NCI-H2196 (cell line): ENCODE results near the gene AKAP3.

ENCODE experiments used
- DNase-seq: peaks from one replicate; lab custom pipeline; 2025; ENCODE audit not compliant: unreplicated experiment; lab: John Stamatoyannopoulos, UW

Gene AKAP3

DNA sequence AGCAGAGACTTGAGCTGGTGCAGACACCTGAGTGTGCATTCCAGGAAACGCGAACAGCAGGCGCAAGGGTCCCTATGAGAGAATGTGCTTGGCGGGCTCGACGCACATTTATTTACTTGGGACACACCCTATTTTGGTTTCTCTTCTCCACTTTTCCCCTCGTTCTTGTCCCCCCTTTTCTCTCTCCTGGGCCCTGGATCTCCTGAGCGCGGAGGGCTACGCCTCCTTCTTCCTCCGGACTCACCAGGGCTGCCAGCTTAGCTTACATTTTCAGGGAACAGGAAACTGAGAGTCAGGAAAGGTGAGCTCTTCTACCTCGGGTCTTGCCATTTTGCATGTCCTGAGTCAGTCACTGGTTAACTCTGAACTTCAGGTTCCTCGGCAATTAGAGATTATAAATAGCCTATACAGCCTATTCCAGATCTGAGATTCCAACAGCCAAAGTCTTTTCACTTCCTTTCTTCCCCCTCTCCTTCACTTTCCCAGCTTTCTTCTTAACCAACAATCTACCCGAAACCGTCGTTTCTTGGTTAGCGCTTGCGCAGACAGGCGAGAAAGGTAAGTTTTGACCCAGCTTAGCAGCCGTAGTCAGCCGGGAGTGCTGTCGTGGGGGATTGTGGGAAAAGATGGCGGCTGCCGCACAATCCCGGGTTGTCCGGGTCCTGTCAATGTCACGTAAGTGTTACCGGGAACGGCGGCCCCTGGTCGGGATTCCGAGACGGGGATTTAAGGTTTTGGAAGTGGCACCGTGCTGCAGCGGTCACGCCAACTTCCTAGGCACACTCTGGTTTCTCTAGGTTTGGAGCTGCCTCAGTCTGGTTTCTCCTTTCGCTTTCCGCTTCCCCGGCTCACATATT, at the start of gene AKAP3, which contains the start of gene NDUFA9:
TSS of gene AKAP3 (minus strand) at position 551 of the 857 bp plus-strand sequence. CDS start 10,855 bp downstream, outside the sequence.
TSS of gene NDUFA9 (plus strand) at position 614 of the 857 bp plus-strand sequence. CDS start at position 627, 13 bp downstream.
- peak; percentile 44 for DNase-seq

DNA sequence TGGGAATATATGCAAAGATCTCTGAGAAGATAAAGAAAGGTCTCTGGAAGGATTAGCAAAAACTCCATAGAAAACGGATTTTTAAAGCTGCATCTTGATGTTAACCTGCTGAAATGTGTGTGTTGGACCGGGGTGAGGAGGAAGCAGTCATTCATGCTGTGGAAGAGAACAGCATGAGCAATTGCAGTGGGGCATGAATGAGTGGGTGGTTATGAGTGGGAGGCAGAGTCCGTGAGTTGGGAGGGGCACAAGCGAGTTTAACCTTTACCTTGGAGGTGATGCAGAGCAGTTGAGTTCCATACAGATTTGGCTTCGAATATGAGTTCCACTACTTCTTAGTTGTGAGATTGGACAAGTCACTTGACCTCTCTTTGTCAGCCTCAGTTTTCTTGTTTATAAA, 41.9 kb upstream of the AKAP3 start:
- no peak for DNase-seq

DNA sequence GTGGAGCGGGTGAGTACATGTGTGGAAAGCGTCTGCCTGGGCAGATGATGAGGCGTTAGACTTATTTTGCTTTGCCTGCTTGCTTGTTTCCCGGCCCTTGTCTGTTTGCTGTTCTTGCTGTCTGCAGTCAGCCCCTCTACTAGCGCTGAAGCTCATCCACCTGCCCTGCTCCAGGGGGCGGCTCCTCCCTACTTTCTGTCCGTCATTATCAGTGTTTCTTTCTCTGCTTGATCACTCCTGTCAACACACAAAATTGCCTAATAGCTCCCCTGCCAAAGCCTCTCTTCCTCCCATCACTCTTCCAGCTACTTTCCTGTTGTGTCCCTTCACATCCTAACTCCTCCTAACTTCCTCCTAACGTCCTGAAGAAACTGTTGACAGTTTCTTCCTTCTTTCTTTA, 36.5 kb upstream of the AKAP3 start:
- DNase-seq, result no peak

DNA sequence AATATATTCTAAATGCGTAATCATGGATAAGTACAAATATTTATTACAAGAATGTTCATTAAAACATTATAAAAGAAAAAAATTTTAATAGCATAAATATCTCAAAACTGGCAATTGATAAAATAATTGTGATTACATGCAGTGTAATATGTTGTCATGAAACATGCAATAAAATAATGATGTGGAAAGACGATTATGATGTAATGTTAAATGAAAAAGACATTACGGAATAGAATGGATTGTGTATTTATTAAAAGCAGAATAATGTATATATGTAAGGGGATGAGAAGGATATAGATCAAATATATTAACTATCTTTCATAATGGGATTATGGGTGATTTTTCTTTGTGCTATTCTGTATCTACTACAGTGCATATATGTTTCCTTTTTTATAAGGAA, 32.9 kb upstream of the AKAP3 start:
- no peak for DNase-seq

DNA sequence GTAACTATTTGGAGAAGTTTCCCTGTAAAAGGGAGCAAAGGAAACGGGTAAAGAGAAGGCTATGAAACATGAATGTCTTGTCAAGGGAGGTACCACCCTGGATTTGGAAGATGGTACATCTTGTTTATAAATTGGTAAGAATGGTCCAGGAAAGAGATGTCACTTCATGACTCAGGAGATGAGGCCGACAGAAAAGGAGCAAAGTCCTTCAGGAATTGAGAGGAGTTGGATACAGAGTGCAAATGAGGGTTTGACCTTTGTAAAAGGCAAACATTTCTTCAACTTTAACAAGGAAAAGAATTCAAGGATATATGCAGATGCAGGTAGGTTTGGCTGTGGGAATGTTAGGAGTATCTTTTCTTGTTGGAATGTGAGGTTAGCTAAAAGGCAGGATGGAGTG, 30.9 kb upstream of the AKAP3 start:
- no peak for DNase-seq

DNA sequence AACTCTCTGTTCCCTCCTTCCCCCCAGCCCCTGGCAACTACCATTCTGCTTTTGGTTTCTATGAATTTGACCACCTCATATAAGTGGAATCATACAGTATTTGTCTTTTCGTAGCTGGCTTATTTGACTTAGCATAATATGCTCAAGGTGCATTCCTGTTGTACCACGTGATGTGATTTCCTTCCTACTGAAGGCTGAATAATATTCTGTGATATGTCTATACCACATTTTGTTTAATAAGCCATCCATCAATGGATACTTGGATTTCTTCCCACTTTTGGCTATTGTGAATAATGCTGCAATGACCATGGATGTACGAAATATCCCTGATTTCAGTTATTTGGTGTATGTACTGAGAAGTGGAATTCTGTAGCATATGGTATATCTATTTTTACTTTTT, 16.4 kb upstream of the AKAP3 start:
- DNase-seq, result no peak

DNA sequence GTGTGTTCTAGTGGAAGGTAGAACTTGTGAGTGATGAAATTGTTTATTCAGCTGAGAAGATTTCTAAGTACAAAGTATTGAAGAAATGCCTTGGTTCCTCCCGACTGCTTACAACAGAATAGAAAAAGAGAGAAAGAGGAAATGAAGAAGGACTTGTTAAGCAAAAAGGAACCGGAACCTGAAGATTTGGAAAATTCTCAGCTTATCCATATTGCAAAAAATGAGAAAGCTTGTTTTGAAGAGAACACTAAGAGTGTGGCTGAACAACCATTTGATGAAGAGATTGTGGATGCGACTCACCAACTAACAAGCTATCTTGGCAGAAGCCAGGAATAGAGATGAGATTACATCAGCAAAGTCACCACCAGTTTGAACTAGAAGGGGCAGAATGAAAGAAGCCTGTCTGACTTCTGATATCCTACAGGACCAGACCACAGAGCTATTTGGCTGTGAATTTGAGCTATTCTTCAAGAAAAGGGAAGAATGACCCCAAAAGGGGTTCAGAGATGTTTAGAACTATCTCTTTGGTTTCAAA, 15.2 kb upstream of the AKAP3 start:
- no peak for DNase-seq

DNA sequence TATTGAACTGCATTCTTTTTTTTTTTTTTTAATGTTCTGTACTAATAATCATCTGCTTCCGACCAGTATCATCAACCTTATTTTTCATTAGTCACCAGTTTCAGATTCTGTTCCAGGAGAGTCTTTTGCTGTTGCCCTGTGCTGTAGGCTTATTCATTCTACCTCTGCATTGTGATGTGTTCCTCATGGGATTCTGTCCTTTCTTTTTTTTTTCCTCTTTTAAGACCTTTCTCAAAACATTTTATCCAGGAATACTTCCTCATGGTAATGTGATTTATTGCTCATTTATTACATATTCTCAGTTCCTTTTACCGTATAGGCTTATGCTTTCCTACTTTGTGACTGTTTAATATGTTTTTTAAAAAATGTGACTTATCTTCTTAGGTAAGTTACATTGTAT, 4.8 kb upstream of the AKAP3 start:
- DNase-seq, result no peak

DNA sequence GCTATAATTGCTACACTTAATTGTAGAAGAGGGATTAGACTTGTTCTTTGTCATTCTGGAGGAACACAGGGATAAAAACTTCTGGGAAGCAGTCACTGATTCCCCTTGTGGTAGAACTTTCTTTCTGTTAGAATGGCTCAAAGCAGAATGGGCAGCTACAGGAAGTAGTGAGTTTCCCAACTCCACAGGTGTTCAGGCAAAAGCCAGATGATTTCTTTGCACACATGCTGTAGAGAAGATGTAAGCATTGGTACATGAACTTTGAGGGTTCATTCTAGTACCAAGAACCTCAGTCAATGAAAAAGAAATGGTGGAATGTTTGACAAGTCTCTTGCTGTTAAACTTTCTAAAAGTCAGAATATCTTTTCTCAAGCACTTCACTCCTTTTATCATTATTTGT, 4.4 kb upstream of the AKAP3 start:
- DNase-seq, result no peak

DNA sequence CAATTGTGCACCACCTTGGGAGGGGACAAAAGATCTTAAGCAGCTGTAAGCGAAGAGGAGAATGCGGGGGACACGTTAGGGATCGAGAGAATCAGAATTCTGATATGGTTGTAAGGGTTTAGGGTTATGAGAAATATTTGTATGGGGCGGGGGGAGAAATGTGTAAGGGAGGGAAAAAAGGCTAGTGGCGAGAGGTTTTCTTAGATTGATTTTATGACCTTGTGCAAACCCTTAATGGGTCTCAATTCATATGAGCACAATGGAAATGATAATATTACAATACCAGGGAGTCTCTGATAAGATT, 459 bp upstream of the AKAP3 start:
- DNase-seq, result no peak

DNA sequence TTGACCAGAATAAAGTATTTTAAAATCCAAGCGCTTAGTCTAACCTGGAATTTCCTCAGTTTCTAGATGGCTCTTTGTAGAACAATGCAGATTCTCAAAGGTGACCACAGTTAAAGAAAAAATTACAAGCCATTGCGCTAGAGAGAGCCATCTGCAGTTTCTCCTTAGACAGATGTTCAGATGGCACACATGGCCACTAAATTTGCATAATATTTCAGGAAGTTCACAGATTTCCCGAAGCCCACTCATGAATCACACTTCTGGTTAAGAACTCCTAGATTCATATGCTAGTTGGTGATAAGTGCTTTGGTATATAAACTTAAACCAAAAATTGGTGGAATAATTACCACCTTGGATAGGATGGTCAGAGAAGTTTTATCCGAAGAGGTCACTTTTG, 749 bp downstream of the AKAP3 start:
- no peak for DNase-seq

DNA sequence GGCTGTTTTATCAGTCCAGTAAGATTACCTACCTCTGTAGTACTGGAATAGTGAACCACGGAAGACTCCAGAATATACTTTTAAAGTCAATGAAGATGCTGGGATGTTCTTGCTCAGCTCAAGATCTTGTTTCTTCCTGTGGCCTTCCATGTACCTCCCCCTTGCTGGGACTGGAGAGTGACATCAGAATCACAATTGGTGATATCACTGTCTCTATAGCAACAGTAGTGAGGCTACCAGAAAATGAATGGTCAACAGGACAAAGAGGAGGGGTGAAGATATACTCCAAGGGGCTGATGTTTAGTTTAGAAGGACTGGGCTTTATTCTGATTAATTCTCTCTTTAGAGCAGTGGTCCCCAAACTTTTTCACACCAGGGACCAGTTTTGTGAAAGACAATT, 3.8 kb downstream of the AKAP3 start:
- DNase-seq, result no peak

DNA sequence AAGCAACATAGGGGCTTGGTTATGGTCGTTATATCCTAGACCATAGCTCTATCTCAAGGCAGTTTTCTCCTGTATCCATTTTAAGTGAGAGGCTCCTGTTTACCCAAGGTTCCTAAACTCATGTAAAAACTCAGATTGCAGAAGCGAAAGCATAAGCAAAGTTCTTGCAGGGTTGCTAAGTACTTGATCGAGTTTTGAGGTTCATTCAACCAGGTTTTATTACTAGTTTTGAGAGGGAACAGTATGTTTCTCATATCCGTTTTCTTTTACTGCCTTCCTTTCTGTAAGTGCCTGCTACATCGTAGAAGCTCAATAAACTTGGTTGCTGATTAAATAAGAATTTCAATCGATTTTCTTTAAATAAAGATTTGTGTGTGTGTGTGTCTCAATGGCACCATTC, 5.1 kb downstream of the AKAP3 start:
- DNase-seq, result no peak

DNA sequence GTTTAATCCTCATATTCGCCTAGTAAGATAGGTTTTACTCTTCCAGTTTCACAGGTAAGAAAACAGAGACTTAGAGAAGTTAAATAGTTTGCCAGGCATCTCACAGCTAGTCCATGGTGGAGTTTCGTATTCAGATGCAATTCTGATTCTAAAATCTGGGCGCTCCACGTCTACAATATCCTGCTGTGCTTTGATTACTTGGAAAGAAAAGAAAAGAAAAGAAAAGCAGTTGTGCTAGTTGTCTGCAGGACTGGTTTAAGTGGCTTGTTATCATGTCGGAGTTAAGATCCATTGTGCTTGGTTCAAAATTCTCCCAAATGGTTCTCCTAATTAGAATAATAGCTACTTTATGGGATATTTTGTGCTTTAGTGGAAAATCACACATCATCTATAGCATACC, 18.6 kb downstream of the AKAP3 start:
- DNase-seq, result no peak

DNA sequence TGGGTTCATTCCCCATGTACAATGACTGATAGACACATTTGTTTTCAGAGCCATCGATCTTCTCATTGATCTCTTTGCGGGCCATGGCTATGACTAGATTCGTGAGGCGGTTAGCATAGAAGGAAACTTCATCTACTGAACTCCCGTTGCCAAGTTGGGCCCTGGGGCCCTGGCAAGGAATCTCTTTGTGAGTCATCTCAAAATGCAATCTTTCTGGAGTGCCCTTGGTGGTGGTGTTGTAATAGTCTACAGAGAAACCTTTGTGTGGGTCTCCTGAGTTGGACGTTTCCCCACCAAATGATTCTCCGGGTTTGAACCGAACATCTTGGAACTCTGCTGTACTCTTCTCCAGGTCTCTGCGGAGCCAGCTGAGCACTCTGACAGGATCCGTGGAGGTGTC, 20.4 kb downstream of the AKAP3 start:
- DNase-seq, result no peak

DNA sequence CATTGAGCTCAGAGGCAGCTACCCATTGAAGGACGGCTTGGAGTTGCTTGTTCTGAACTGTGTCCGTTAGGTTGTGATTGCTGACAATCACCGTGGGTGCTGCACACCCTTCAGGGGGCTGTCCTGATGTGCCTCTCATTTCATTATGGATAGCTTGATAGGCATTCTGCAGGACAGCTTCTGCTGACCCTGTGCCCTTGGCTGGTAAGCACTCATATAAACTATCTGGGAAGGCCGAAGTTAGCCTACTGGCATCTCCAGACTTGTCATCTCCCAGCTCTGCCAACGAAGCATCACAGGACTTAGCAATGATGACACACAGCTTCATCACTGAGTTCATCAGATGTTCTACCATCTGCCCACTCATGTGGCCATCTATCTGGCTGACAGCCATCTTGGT, 22.3 kb downstream of the AKAP3 start:
- no peak for DNase-seq

DNA sequence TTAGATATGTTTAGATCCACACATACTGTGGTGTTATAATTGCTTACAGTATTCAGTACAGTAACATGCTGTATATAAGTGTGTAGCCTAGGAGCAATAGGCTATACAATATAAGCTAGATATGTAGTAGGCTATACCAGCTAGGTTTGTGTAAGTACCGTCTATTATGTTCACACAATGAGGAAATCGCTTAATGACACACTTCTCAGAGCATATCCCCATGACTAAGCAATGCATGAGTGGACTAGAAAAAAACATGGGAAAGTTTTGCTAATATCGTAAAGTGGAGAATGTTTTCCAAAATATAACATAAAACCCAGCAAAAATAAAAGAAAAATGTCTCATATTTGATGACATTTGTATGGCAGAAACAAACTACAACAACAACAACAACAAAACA, 27.3 kb downstream of the AKAP3 start:
- DNase-seq, result no peak

DNA sequence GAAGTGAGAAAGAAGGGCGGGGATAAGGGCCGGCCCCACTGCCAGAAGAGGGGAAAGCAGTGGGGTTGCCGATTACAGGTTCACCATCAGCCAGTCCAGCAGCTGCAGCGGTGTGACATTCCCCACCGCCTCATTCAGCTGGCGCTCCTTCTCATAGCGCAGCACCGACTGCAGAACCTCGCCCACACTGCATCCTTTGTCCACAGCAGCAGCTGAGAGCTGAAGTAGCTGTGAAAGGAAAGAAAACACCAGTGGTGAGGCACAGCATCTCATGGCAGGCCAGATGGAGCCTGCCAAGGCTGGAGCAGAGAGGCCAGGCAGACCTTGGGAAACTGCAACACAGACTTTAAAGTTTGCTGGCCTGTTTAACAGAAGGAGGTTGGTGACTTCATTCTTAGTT, 33.2 kb downstream of the AKAP3 start:
- no peak for DNase-seq

DNA sequence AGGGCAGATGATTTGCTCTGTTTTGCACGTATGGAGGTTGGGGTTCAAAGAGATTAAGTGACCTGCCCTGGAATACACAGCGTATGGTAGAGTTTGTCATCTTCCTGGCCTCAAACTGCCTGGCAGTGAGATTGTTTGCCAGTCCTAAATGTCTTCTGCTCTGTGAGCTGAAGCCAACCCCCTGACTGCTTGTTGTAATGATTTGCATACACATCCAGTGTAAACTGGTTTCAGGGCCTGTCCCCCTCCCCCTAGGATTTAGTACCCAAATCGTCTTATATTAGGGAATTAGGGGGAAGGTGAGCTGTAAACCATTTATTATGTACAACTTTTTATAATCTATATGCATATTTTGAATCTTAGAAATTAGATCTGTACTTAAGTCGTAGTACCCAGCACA, 38.4 kb downstream of the AKAP3 start:
- no peak for DNase-seq

DNA sequence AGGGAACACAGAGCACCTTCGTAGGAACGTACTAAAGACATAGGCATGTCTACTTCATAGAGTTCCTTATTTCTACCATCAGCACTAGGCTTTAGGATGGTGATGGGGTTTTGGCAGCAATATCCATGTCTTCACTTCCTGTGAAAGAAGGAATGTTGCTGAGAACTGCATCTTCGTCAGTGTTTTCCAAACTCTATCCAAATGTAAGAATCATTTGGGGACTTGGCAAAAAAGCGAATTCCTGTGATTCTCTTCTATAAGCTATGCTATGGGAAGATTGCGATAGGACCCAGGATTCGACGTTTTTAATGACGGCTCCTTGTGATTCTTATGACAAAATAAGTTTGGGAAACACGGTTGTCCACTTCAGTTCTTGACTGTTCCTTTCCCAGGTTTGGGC, 39.8 kb downstream of the AKAP3 start:
- DNase-seq, result no peak

DNA sequence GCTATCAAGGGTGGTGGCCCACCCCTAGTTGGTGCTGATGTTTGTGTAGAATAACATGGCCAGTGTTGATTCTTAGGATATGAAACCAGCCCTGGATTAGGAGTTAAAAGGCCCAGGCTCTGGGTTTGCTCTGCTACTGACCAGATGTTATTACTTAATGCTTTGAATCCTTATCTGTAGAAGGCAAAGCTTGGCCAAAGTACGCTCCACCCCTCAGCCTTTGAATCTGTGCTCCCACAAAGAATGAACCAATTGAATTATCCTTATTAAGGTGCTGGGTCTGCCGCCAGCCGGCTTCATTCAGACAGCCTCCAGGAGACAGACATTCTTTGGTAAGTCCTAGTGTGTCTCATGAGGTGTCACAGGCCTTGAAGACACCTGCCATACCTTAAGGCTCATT, 41.8 kb downstream of the AKAP3 start:
- no peak for DNase-seq

DNA sequence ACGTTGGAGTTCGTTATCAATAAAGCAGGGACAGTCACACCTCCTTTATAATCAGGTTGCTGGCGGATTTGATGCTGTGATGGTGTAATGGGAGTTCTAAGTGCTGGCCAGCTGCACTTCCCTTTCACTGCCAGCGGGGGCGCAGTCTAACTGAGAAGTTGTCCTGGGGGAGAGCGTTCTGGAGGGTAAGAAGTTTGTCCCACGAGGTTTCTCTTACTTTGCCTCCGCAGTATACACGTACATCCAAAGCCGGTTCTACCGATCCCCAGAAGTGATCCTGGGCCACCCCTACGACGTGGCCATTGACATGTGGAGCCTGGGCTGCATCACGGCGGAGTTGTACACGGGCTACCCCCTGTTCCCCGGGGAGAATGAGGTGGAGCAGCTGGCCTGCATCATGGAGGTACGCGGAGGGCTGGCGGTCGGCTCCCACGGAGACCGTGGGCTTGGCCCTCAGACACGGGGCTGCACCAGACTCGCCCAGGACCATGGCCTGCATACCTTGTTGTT, 44.1 kb downstream of the AKAP3 start:
- DNase-seq, result peak; percentile 72

DNA sequence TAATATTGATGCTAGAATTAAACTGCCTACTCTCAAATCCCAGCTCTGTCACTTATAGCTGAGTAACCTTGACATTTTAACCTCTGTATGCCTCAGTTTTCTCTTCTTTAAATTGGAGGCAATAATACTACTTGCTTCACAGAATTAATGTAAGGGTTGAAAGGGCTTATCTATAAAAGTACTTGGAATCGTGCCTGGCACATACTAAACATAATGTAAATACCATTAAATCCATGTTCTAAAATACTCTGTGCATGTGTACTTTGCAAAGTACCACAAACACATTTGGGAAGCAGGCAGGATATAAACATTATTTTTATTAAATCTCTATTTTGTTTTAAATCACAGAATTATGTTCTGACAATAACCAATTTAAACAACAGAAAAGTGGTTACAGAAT, 44.9 kb downstream of the AKAP3 start:
- no peak for DNase-seq
